ENCODE measurements around the gene CCSER1.
"Not testable (repeated sequence)": the region's sequence is repeated elsewhere in the genome, so short reads cannot be mapped to it uniquely, and the experiment has no call there.

CCSER1 gene

DNA sequence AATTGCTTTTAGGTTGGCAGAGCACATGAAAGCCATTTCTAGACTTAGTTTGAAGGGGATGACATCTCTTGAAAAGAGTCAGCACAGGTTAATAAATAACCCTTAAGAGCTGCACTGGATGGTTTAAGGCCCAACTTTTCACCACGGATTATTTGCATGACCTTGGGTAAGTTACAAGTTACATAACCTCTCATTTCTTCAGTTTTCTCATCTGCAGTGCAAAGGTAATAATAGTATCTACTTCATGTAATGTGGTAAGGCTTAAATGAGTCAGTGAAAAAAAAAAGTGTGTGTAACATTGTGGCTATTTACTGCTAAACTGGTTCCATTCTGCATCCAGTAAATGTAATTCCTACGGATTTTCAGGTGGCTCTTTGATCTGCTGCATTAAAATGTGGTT lies 715.8 kb downstream of the CCSER1 start:
- DNase-seq, result no peak

DNA sequence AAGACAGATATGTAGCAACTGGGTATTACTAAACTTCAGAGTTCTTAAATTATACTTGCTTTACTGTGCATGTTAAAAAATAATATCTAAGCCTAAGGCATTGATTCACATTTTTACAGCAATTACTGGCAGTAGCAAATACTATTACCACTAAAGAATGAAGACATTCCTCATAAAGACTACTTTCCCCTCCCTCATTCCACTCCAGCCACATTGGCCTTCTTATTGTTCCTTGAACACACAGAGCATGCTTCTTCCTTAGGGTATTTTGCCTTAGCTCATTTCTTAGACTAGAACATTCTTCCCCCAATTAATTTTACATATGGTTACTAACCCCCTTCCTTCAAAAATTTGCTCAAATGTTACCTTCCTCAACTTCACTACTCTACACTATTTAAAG lies 717.0 kb downstream of the CCSER1 start:
- DNase-seq, result no peak

DNA sequence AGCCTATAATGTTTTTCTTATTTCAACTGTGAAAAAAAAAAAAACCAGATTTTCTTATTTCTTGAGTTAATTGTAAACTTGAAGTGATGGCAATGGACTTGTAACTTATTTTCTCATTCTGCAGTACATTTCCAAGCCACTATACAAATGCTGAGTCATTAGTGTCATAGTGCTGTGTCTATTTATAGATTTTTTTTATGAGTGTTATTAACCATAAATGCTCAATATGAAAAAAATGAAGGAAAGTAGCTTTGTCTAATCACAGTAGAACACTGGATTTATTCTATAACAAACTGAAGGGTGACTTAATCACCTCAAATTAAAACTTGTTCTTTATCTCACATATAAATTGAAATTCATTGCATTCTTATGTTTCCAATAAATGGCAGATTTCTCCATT lies 718.6 kb downstream of the CCSER1 start:
- no peak for DNase-seq

DNA sequence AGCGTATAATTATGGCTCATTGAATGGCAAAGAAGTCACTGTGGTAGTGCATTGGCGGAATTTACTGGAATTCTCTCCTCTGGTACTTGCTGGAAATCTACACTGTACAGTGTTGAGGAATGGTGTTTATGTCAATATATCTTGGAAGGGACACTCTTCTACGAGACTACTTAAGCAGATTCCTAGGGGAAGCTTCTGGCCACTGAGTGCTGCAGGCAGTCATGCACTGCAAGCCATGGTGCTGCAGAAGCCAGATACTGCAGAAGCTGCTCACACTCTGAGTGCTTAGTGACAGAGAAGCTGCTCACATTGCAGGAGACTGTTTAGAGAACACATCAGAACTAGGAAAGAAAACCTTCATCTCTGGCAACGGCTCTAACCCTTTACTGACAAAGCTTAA lies 725.0 kb downstream of the CCSER1 start:
- DNase-seq, result no peak

DNA sequence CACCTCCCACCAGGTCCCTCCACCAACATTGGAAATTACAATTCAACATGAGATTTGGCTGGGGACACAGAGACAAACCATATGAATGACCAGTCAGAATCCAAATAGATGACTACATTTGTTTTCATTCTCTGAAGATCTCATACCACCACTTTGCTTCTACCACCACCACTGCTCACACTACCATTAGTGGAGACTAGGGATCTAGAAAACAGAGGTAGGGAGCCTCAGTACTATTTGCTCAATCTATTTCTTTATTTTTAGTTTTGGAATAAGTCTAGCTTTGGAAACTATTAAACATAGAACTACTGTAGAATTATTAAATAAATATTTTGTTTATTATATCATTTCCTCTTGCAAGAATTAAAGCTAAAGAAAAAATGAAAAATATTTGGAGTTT lies 727.9 kb downstream of the CCSER1 start:
- DNase-seq, result no peak

DNA sequence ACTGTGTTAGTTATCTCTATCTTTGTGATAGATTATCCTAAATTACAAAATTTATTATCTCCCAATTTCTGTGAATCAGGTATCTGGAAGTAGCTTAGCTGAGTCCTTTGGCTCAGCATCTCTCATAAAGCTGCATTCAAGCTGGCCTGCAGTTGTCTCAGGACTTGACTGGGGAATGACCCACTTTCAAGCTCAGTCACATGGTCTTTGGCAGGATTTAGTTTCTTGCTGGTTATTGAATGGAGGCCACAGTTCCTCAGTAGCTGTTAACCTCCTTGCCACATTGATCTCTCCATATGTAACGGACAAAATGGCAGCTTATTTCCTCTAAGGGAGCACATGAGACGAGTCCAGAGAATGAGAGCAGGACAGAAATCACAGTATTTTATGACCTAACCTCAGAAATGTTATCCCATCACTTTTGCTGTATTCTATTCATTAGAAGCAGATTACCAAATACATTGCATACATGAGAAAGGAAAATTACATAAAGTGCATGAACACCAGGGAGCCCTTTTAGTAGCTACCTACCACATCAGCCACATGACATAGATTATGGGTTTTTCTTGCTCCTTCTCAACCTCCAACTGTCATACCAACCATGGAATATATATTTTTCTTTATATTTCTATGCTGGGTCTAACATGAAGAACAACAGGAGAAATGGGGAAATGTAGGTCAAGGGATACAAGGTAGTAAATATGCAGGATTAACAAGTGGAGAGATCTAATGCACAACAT lies 730.1 kb downstream of the CCSER1 start:
- no peak for DNase-seq

DNA sequence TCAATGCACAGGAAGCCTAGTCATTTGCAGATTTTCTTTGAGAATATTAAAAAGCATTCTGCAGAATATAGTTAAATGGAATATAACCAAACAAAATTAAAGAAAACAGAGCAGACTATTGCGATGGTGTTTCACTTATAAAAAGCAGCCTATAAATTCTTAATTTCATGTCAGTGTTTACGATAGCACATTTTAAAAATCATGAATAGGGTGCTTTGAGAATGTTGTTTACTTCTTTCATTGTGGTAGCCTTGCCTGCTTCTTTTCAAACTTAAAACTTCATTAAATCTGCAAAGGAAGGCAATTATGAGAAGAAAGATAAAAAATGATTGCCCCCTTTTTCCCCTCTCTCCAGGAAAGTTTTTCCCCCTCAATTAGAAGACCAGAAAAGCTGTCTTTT lies 748.6 kb downstream of the CCSER1 start:
- no peak for DNase-seq

DNA sequence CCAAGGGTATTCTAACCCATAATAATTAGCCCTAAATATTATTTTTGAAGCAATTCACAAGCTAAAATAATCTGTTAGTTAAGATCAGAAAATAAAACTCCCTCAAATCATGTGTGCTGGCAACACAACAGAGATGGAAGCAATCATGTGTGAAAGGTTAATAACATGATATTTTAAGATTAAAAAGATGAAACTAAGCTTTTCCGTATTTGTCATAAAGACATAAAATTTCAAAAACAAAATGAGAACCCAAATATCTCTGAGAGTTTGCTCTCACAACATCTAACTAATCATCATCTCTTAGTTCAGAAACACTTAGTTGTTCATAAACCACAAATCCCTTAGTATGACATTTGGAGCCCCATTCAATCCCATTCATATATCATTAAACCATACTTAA lies 749.1 kb downstream of the CCSER1 start:
- no peak for DNase-seq

DNA sequence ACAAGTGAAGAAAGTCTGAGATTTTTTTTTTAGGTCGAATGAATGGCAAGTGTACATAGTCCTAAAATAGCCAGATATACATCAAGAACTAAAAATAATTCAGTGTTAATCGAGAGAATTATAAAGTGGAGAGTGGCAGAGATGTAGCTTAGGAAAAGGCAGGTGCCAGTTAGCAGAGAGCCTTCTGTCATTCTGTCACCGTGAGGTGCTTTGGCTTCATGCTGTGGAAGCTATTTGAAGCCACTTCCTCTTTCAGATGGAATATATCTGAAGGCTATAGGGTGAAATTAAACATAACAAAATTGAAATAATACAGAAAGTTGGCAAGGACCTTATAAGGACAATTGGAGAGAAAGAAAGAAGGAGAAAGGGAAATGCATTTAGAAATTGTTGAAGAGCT lies 756.3 kb downstream of the CCSER1 start:
- DNase-seq, result no peak

DNA sequence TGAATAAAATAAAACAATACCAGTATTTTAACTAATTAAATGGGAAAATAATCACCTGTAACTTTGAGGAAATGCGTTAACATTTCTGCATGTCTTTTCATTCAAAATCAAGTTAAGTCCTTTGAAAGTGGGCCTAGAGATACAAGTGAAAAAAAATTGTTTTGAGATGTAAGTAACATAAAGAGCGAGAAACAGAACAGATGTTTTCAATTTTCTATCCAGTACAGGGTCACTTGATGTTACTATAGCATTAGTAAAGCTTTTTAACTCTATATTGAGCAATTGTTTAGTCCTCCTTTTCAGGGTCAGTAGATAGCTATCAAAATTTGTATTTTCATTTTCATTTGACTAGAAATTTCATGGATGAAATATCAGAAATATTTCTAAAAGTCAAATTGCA lies 761.4 kb downstream of the CCSER1 start:
- no peak for DNase-seq

DNA sequence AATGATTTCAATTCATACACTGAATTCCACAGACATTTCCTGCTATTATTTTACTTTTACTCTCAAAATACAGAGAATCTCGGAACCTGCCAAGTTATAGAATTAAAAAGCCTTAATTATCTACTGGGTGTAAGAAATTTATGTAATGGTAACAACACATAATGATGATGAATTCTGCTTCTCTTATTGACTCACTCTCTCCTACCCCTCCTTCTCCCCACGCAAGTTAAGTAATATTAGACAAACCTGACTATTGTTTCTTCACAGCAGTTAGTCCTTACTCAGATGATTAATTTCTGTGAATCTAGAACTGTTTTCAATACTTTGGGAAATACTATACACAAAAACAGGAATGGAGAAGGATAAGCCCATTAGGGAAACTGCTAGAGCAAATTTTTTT lies 762.0 kb downstream of the CCSER1 start:
- no peak for DNase-seq

DNA sequence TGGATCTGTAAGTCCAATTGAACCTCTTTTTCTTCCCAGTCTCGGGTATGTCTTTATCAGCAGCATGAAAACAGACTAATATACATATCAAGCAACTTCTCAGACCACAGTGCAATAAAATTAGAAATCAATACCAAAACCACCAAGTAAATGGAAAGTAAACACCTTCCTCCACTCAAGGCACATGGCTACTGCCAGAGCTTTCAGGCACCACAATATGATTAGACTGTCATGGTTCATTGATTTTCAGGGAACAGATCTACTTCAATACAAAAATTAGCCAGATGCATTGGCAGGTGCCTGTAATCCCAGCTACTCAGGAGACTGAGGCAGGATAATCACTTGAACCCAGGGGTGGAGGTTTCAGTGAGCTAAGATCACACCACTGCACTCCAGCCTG lies 776.2 kb downstream of the CCSER1 start:
- DNase-seq, result not testable (repeated sequence)

DNA sequence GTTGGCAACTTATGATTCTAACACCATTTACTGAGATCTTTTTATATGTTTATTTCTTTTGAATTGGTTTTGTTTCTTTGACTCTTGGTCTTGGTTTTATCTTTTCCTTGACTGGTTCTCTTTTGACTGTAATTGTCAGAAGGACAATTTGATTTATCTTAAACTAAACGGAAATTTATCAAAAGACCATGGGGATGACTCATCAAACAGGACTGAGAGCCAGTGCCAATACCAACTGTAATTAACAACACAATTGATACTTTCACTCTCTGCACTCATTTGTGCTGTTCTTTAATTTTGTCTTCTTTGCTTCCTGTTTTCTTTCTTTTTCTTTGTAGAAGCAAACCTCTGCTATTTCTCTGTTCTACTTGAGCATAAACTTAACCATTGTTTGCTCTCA lies 776.8 kb downstream of the CCSER1 start:
- no peak for DNase-seq

DNA sequence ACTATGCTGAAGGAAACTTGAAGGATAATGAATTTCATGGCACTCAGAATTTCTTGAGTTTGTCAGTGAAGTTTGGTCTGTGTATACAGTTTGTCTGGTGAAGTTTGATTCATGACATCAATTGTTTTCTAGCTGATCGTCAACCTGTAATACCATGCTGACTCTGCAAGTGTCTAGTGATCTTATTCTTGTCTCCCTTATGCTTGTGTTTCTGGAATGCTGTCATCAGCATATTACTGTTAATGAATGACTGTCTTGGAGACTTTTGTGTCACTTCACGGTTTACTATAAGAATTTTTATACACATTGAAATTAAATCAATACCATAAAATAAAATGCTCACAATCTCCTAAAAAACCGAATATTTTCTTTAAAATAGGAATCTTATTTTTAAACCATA lies 779.0 kb downstream of the CCSER1 start:
- DNase-seq, result no peak

DNA sequence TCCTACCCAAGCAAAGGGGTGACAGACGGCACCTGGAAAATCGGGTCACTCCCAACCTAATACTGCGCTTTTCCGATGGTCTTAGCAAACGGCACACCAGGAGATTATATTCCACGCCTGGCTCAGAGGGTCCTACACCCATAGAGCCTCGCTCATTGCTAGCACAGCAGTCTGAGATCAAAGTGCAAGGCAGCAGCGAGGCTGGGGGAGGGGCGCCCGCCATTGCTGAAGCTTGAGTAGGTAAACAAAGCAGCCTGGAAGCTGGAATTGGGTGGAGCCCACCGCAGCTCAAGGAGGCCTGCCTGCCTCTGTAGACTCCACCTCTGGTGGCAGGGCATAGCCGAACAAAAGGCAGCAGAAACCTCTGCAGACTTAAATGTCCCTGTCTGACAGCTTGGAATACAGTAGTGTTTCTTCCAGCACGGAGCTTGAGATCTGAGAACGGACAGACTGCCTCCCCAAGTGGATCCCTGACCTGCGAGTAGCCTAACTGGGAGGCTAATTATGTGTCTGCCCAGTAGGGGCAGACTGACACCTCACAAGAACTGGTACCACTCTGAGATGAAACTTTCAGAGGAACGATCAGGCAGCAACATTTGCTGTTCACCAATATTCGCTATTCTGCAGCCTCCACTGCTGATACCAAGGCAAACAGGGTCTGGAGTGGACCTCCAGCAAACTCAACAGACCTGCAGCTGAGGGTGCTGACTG lies 784.7 kb downstream of the CCSER1 start:
- DNase-seq, result not testable (repeated sequence)

DNA sequence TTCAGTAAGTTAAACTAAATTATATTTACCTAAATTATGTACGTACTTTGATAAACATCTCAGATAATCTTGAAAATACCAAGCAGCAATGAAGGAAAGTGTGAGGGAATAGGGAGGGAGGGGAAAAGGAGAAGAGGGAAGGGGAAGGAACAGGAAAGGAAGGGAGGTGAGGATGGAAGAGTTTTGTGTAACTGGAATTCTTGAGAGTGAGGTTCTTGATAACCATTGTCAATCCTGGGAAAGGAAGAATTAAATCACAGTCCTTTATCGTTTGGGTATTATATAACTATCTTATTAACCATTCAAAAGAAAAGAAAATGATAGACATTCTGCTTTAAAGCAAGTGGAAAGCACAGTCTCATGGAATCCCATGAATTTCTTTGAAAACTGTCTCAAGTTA lies 795.0 kb downstream of the CCSER1 start:
- no peak for DNase-seq

DNA sequence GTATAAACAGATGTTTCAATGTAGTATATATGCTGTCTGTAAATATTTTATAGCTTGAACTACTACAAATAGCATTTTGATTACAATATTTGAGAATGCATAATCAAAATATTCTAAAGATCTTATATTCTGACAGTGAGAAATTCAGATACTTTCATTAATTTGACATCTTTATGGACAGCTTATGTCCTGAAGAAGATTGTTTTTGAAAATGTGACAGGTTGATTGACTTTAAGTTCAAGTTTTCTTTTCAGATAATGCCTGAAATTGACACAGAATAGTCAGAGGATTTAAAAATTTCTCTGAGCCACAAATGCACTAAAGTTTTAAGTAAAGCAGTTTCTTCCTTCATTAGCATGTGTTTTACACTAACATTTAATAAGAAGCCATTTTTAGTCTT lies 799.8 kb downstream of the CCSER1 start:
- DNase-seq, result no peak

DNA sequence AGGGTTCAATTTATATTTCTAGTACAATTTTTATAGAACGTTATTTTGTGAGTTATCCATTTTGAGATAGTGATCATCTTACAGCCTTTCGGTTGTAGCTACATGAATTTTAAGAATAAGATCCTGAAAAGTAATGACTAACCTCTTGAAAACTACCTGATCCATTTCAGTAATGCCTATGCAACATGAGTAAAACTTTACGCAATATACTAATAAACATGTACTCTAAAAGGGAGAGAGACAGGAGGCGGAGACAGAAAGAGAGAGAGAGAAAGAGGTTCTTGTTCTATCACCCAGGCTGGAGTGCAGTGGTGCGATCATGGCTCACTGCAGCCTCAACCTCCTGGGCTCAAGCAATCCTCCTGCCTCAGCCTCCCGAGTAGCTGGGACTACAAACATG lies 816.1 kb downstream of the CCSER1 start:
- DNase-seq, result no peak

DNA sequence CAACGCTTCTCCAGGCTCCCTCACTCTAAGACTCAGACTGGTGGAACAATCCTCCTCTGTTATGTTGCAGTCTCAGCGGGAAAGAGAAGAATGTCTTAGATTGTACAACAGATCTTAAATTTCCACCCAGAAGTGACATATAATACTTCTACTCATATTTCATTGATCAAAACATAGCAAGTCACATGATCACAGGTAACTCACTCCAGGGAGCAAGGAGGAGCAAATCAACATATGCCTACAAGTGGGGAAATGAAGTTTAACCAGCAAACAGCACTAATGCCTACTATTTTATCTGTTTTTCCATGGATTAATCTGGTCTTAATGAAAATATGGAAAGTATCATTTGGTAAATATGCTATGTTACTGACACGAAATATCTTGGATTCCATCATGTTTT lies 819.8 kb downstream of the CCSER1 start:
- DNase-seq, result no peak

DNA sequence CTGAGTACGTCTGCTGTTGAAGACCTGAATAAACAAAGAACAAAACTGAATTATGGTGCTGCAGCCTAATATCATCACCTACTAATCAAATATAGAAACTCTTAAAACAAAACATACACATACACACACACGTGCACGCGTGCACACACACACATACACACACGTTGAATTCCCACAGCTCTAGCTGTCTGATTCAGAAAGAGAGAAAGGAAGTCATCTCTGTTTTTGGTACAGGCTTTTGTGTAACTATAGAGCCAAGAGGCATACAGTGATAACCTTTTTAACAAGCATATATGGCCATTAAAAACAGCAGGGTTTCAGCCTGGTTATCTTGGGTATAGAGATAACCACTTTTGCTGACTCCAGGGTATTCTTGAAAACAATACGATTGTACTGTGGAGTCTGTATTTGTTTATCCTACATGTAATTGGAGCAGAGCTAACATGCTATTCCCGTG lies 823.2 kb downstream of the CCSER1 start:
- DNase-seq, result no peak

DNA sequence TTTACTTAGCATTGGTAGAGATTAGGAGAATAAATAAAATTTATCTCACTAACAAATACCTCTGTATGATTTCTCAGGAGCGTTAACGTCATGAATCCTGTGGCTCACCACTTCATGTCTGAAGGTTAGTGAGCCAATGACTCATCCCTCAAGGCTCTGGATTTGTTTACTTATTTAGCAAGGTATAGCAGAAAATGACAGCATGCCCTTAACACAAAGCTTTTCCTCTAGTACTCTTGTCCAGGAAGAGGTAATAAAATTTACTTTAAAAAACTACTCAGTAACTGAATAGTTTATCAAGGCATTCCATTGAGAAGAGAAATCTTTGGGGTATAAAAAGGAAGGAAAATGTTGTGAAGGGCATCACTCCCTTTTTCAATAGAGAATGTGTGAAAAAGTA lies 823.8 kb downstream of the CCSER1 start:
- DNase-seq, result no peak

DNA sequence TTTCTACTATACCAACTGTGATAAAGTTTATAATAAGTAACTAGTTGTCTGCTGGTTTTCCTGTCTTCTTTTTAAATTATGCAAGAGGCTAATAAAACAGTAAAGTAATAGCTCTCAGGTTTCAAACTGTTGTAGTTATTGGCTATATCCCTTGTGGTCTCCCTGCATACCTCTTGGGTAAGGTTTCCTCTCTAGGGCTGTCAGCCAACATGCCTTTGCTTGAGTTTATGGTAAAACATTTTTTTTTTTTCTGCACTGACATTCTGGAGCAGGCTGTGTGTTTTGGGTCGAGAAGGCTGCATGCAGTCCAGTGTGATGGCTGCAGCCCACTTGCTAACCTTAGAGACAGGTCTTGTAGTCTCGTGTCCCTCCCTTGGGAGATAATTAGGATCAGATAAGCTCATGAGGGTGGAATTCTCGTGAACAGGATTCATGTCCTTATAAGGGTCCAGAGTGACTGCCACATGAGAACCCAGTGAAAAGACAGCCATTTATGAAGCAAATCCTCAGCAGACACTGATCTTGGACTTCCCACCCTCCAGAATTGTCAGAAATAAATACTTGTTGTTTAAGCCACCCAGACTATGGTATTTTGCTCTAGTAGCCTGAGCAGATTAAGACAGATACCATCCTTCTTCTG lies 831.2 kb downstream of the CCSER1 start:
- DNase-seq, result no peak

DNA sequence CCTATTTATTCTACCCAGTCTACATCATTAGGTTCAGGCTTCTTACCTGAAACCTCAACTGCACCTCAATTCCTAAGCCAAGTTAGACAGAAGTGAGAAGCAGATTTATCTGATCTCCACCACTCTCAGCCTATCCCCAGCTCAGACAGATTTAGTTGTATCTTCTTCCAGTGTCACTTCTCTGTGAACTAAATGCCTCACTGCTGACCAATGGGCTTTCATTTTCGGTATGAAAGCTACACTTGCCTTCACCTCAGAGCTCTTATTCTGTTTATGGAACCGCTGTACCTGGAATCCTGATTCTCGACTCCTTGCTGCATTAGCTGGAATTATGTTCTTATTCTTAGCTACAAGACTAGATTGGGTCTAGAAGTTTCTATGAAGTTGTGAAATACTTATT lies 833.2 kb downstream of the CCSER1 start:
- DNase-seq, result no peak

DNA sequence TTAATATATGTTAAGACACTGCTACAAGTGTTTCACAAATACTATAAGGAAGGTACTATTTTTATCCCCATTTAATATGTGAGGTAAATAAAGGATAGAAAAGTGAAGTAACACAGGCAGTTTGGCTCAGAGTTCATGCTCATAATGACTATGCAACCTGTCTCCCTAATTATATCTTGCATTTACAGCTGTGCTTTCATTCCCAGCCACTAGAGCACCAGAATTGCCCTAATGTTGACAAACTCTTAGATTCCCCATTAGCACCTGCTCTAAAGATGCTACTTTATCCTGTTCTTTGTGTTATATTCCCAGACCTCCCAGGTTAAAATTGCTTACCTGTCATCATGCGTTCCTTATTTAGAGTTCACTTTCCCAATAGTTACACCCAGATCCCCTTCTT lies 833.6 kb downstream of the CCSER1 start:
- no peak for DNase-seq

Measured in inflammatory macrophage (primary cell).